TTC549 (cell line): Measurements from ENCODE around the gene VAT1.

ENCODE experiments used
- FAIRE-seq: peaks from 2 replicates; lab custom pipeline; 2012; peaks lifted over from hg19 to GRCh38; lab: Jason Lieb, UNC

The VAT1 gene

DNA sequence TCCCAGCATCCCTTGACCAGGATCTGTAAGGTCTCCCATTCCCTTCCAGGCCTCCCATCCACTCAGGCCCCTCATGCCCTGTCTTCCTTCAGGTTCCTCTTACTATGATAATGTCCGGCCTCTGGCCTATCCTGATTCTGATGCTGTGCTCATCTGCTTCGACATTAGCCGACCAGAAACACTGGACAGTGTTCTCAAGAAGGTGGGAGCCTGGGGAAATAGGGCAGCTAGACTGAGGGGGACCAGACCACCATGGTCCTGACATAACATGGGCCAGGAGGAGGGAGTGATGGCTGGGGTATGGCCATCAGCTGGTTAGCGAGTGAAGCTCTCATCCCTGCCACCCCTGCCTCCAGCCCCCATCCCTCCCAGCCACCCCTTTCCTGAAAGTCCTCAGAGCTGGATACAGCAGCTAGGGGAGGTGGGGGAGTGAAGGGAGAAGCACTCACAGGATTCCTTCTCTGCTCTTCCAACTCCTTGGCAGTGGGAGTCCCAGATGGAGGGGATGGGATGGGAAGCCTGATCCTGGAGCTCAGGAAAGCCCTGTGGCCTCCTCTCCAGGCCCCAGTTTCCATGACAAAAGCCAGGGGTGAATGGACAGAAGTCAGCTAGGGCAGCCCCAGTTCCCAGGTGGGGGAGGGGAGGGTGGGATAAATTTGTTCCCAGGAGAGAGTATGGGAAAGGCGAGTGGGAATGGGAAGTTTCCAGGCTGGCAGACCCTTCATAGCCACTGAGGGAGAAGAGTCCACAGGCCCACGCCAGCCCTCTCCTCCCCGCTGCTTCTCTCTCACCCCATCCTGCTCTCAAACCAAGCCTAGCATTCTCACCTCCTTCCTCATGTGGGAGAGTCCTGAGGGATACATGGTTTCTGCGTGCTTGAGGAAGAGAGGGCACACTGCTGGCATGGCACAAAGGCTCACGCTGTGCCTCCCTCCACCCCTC, 5.2 kb upstream of the VAT1 start:
- no peak for FAIRE-seq

DNA sequence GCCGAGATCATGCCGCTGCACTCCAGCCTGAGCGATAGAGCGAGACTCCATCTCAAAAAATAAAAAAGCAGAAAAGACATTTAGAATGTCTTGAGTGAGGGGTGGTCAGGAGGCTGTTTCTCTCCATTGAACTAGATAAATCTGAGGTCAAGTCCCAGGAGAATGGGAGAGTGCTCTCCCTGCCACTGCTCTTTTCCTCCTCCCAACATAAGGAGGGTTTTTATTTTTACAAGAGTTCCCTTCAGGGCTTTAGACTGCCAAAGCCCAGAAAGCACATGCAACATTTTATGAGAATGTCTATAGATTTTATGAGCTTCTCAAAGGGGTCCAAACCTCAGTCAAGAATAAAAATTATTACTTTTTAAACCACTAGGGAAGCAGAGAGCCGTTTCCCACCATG, 4.4 kb upstream of the VAT1 start:
- no peak for FAIRE-seq

DNA sequence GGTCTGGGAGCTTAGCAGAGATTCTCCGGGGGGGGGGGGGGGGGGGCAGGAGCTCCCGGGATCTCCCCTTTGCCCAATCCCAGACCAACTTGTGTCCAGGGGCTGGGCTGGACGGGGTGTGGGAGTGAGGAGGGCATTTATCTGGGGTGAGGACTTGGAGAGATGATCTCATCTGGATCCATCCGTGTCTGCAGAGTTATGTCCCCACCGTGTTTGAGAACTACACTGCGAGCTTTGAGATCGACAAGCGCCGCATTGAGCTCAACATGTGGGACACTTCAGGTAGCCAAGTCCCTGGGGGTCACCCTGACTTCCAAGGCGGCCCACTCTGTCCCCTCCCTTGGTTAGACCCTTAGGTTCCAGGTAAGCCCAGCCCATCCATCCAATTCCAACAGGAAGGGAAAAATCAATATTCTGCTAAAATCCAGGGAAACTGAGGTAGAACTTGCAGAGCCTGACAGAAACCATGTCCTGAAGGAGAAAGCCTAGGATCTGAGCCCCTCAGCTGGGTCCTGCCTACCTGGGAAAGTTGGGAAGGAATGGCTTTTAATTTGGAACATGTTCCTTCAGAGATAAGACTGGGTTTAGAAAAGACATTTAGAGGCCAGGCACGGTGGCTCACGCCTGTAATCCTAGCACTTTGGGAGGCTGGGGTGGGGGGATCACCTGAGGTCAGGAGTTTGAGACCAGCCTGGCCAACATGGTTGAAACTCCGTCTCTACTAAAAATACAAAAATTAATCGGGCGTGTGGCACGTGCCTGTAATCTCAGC, 3.8 kb upstream of the VAT1 start:
- FAIRE-seq, result no peak

DNA sequence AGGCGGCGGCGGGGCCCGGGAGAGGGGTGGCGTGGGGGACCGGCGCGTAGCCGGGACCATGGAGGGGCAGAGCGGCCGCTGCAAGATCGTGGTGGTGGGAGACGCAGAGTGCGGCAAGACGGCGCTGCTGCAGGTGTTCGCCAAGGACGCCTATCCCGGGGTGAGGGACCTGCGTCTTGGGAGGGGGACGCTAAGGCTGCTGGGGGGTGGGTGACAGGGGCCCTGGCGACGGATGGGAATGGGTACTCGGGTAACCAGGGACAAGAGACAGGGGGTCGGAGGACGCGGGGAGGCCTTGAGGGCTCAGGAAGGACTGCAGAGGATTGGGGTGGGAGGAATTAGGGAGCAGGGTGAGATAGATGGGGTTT, 3.1 kb upstream of the VAT1 start:
- no peak for FAIRE-seq

DNA sequence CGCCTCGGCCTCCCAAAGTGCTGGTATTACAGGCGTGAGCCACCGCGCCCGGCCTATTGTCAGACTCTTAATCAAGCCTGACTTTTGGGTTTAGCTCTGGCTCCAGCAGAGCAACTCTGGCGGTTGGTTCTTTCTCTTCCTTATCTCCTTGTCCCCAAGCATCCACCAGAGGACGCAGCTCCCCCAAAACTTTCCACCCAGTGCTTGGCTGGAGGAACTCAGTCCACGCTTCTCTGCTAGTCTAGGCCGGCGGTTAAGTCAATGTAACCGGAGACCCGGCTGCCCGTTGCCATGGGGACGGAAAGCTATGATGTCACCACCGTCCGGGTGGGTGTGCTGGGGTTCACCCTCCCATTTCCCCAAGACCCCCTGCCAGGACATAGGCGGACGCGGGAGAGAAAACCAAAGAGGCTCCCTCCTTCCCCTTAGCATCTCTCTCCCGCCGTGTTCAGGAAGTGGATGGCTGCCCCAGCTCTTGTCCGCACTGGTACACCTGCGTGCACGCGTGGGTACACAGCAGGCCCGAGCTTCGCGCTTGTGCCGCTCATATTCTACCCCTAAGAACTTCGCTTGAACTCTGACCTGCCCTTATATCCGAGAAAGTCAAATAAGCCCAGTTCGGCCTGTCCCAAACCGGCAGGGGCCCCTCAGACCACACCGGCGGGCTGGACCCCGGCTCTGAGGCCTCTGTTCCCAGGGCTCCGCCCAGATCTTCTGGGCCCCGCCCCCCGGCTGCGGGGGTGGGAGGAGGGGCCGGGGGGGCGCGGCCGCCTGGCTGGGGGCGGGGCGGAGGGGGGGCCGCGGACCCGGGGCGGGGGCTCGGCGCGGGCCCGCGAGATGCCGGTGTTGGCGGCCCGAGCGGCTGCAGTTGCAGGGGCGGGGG, 2.5 kb upstream of the VAT1 start, which contains the start of gene RND2:
Gene RND2, plus strand, starts transcription at position 825 of the 883 bp plus-strand sequence. CDS start 117 bp downstream, outside the sequence.
- no peak for FAIRE-seq

DNA sequence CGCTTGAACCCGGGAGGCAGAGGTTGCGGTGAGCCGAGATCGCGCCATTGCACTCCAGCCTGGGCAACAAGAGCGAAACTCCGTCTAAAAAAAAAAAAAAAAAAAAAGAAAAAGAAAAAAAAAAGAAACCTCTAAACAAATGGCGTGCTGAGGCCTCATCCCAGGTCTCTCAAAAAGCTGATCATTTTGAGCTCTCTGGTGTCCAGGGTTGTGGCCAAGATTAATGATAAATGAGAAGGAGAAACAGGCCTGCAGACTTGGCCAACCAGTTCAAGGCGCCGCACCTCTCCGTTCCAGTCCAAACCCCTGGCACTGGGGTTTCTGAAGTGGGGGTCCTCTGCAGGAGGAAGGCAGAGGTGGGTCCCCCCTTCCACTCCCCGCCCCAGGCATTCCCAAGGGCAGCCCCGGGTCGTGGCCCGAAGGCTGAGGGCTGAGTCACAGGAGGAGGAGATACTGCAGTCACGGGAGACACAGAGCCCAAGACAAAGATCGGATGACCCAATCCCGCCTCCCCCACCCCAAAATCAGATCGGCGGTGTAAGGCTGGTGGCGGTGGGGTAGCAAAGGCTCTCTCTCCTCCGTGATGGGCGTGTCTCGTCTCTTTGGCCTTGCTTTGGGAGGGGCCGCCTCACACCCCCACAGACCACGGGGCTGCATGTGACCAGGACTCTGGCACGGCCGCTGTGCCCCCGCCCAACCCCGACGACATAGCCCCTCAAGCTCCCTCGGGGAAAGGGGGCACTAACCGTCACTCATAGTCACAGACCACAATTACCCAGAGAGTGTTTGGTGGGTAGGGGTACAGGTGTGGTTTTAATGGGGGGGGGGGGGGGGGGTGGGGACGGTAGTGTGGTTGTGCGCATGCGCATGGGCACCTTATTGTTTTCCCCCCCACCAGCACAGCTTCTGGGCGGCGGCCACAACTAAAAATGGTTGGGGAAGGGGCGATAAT, 1.1 kb downstream of the VAT1 start:
- FAIRE-seq, result no peak

DNA sequence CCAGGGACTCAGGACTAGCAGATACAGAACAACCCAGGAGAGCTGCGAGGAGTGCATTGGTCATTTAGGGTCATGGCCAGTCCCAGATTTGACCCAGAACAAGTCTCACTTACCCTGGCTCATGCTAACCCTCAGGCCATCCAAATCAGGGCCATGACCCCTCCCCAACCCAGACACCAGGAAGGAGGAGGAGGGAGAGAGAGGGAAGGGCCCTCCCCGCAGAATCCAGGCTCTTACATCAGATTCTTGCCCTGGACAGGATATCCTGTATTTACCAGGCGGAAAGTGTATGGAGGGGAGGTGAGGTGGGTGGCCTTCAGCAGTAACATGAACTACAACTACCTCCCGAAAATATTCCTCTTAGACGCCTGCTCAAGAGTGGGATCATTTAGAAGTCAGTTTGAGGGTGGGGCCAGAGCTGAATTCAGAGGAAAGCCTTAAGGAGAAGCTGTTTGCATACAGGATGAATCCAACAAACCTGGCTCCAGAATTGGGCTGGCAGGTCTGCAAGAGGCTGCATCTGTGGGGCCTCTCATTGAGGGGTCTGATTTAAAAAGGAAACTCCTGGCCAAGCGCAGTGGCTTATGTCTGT, 2.1 kb downstream of the VAT1 start:
- no peak for FAIRE-seq

DNA sequence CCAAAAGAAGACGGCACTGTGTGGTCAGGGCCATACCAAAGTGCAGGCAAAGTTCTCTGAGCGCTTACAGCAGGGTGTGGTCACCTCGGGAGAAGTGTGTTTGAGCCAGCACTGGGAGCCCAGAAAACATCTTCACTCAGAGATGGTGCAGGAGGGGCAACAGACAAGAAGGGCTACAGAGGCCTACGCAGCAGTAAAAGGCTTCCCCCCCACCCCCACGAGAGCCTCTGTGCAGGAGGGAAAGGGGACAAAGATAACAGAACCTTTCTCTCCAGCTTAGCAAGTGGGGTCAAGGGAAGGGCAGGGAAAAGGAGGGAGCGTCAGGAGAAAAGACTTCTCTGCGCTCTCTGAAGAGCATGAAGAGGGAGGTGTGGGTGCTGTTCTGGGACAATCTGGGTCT, 2.8 kb downstream of the VAT1 start:
- no peak for FAIRE-seq

DNA sequence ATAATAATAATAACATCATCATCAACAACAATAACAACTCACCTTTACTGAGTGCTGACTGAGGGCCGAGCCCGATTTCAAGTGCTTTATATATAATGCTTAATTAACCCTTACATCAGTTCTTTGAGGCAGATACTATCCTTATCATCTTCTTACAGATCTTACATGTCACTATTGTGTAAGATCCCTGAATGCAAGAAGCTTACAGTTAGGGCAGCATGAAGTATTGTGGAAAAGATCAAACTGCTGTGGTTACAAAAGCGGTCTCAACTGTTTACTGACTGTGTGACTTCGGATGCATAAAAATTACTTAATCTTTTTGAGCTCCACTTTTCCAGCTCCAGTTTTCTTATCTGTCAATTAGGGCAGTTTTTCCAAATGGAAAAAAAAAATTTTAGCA, 3.3 kb downstream of the VAT1 start:
- no peak for FAIRE-seq

DNA sequence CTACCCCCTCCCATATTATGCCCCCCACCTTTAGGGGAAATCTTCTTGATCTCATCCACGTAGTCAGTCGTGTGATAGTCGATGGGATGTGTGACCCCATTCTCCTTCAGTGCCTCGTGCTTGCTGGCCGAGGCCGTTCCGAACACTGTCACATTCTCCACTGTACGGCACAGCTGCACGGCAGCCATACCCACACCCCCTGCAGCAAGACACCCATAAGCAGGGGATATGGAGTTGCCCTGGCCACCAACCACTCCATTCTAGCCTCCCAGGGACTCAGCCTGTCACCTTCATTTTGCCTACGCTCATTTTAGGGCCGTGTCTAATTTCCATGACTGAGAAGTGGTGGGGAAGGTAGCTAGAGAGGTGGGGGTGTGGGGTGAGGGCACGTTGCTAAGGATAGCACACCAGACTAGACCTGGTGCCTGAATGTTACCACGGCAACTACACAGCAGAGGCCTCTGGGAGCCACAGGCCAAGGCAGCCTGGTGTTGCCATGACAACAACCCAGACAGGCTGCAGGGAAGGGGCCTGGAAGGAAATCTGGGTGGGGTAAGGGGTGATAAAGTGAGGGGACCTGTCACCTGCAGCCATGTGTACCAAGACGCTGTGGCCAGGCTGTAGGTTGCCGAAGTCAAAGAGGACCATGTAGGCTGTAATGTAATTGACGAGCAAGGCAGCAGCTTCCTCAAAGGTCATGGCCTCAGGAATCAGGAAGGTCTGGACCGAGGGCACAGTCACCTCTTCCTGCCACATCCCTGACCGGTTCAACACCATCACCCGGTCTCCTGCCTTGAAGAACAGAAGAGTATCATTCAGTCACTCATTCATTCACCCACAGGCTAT, 4.0 kb downstream of the VAT1 start:
- no peak for FAIRE-seq

DNA sequence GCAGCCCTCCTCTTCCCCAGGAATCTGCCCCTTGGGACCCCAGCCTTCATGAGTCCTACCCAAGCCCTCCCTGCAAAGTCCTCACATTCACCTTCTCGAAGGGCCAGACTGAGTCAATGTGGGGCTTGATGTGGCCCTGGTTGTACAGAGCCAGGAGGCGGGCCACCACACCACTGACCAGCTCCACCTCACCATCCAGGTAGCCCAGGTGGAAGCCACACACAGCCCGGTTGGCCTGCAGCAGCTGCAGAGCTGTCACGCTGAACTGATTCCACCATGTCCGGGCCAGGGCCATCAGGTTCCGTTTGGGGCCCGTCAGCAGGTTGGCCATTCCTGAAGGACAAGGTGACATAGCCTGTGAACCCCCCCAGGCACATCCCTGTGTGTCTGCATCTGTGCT, 6.0 kb downstream of the VAT1 start:
- FAIRE-seq, result no peak

DNA sequence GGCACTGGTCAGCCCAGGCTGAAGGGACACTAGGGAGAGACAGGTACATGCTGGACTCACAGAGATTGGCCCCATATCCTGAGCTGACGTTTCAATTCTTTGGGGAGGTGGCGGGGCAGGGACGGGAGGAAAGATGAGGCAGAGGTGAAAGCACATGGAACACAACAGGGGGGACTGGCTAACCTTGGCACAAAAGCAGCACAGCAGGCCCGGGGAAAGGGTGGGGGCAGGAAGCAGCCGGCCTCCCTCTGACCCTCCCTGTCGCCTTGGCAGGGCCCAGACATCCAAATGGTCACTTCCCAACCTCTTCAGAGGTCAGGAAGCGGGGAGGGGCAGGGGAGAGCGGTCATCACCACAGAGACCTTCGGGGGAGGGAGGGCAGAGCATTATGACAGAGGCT, 6.6 kb downstream of the VAT1 start:
- FAIRE-seq, result no peak

DNA sequence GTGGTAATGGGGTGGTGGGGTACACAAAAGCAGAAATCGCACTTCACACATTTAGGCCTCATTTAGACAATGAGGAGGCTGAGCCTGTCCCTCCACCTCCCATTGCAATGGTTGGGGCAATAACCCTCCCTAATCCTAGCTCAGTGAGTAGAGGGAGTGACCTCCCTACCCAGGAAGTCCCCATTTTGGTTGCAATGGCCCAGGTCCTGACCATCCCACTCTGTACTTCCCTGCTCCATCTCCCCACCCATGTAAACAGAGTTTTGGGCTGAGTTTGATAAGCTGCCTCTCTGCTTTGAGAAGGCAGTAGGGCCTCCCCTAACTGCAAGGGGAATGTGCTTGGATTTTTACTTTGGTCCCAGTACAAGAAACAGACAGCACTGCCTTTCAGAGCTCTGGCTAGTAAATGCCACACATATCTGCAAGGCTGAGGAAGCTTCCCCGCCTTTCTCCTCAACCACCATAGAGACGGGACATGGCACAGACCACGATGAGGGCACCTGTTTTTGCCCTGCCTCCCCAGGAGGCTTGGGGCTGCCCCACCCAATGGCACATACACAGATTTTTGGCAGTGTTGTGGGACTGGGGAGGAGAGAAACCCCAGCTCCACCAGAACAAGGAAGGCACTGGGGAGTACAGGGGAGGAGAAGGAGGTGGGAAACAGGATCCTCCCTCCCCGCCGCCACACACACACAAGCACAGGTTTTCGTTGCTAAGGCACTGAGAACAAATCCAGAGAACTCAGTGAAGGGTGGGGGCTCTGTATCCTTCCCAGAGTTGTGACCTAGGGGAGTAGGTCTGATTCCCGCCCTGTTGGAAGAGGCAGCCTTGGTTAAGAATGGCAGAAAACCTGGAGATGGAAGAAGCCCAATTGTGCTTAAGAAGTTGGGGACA, 7.3 kb downstream of the VAT1 start:
- FAIRE-seq, result no peak

DNA sequence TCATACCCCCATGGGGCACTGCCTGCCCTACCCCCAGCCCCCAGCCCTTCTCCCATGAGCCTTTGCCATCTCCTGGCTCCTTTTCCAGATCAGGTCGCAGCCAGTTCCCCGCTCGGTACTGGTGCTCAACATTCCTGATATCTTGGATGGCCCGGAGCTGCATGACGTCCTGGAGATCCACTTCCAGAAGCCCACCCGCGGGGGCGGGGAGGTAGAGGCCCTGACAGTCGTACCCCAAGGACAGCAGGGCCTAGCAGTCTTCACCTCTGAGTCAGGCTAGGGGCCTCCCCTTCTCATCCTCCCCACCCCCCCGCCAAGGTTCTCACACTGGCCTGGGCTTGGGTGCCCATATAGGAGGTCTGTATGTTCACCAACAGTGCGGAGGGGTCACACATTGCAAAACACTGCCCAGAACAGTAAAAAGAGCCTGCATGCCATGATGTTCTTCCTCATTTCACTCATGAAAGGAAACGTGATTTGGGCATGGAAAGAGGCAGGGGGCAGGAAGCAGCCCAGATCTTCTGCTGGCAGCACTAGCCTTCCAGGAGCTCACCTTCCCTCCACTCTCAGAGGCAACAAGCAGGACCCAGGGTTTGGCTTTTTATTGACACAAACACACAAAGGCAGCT, 8.1 kb downstream of the VAT1 start:
- FAIRE-seq, result no peak

DNA sequence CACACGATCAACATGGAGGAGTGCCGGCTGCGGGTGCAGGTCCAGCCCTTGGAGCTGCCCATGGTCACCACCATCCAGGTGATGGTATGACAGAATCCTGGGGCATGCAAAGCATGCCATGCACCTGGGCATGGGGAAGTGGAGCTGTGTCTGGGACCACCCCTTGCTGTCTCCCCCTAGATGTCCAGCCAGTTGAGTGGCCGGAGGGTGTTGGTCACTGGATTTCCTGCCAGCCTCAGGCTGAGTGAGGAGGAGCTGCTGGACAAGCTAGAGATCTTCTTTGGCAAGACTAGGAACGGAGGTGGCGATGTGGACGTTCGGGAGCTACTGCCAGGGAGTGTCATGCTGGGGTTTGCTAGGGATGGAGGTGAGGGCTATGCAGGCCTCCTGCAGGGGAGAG, 8.9 kb downstream of the VAT1 start:
- FAIRE-seq, result no peak

DNA sequence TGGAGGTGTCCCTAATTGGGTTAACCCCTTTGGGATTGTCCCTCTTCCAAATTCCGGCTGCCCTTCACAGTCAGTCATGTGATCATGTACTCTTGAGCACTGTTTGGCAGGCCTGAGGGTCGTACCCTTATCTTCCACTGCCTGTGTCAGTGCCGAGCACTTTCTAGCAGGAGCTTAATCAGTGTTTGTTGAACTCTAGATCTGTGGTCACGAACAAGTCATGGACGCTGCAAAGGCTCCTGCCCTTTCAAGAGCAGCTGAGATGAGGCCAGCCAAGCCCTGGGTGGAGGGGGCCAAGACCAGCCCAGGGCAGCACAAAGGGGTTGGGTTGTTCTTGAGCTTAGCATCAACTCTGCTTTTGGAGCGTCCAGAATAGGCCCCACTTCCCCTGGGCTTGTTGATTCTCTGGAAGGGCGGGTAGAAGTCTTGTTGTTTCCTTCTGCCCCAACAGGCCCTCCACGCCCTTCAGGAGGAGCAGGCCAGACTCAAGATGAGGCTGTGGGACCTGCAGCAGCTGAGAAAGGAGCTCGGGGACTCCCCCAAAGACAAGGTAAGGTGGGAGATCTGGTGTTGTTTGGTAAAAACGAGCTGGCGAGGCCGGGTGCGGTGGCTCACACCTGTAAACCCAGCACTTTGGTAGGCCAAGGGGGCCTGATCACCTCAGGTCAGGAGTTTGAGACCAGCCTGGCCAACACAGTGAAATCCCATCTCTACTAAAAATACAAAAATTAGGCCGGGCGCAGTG, 10.3 kb downstream of the VAT1 start:
- no peak for FAIRE-seq

DNA sequence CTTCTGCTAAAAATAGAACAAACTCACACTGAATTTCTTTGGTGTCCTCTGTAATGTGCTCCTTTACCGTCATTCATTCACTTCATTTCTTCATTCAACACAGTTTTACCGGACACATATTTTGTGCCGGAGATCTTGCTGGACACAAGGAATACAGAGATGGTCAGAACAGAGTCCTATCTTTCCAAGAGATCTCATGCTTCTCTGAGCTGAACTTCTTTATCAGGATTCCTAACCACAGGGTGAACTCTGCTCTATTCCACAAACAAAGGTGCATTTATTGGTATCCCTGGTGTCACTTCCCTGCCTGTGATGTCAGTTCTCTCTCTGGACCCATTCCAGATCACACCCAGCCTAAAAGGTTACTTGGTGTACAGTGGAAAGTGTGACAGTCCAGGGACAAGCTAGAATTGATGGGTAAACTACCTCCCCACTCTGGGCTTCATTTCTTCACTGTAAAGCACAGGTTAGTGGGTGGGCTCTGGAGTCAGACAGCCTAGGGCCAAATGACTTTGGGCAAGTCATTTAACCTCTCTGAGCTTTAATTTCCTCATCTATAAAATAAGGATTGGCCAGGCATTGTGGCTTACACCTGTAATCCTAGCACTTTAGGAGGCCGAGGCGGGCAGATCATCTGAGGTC, 11.4 kb downstream of the VAT1 start:
- no peak for FAIRE-seq
